Endothelial cell of umbilical vein (primary cell): ENCODE data around the gene NMT2. TPM values are rescaled to one million over a fixed set of nuclear protein-coding genes. Genes with fewer than 3 reads are reported as not detected.

ENCODE experiments used
- BruUV-seq: library from RNA; stranded (reverse); fragments of 400-500 nt; replicated peaks from 2 replicates; lab custom pipeline; 2021; lab: Mats Ljungman, UMichigan
- CTCF ChIA-PET: fragments of 300-600, 350-600 bp; sonication (Branson Sonifier 250); formaldehyde crosslinking; loops from one replicate; lab custom pipeline; 2021; ENCODE audit warnings: antibody characterized with exemption, inconsistent platforms; lab: Charles Lee
- POLR2A ChIA-PET: fragments of 300-600, 350-600 bp; sonication (Branson Sonifier 250); formaldehyde crosslinking; loops from one replicate; lab custom pipeline; 2021; ENCODE audit warnings: antibody characterized with exemption, inconsistent platforms; lab: Charles Lee
- DNase-seq: peaks from one replicate; pipeline ENCODE4 v3.0.0-alpha.2; 2011; ENCODE audit warnings: low read depth, low spot score
- FAIRE-seq: peaks from 2 replicates; lab custom pipeline; 2011; peaks lifted over from hg19 to GRCh38; lab: Jason Lieb, UNC
- H2AFZ ChIP-seq: 2 replicates; pipeline ENCODE4 v1.6.0; 2012; ENCODE audit warnings: low read depth, low read length, control low read depth, inconsistent platforms
- H3K27ac ChIP-seq: 2 replicates; pipeline ENCODE4 v1.5.1; 2011; ENCODE audit warnings: low read depth, mild to moderate bottlenecking, control low read depth, low read length, moderate library complexity; ENCODE audit not compliant: insufficient read depth
- H3K27me3 ChIP-seq, 2 experiments: 2 replicates each; pipeline versions ENCODE4 v1.6.0 to v1.6.1; 2011; ENCODE audit warnings: low read length in 2 of 2, mixed read lengths in 1 of 2; ENCODE audit not compliant: control insufficient read depth in 2 of 2, insufficient read depth in 2 of 2
- H3K36me3 ChIP-seq, 2 experiments: 2 replicates in 1 of 2; 3 replicates in 1 of 2; pipeline ENCODE4 v1.5.1; 2011; ENCODE audit warnings: low read length in 2 of 2, mild to moderate bottlenecking in 1 of 2, moderate library complexity in 1 of 2; ENCODE audit not compliant: control insufficient read depth in 2 of 2, insufficient read depth in 2 of 2; ENCODE audit errors: extremely low read depth in 1 of 2
- H3K4me1 ChIP-seq: 3 replicates; pipeline ENCODE4 v1.5.1; 2011; ENCODE audit warnings: mild to moderate bottlenecking, low read length; ENCODE audit not compliant: control insufficient read depth, insufficient read depth; ENCODE audit errors: extremely low read depth
- H3K4me2 ChIP-seq: 2 replicates; pipeline ENCODE4 v1.6.1; 2011; ENCODE audit warnings: low read length, control low read depth, mixed read lengths; ENCODE audit not compliant: insufficient read depth
- H3K4me3 ChIP-seq, 3 experiments: fragments of 200-600 bp in 1 of 3; sonication (generic), shearing (Covaris generic) in 1 of 3; replicated peaks in 1 of 3; 2 replicates each; pipeline ENCODE4 v1.5.1; 2011 to 2016; ENCODE audit warnings: control low read depth in 3 of 3, low read length in 3 of 3, mild to moderate bottlenecking in 2 of 3, inconsistent platforms in 1 of 3, low read depth in 1 of 3, moderate library complexity in 1 of 3; ENCODE audit not compliant: insufficient read depth in 1 of 3
- H3K79me2 ChIP-seq: 2 replicates; pipeline ENCODE4 v1.6.0; 2012; ENCODE audit warnings: low read length, inconsistent platforms; ENCODE audit not compliant: control insufficient read depth, insufficient read depth
- H3K9ac ChIP-seq: replicated peaks from 2 replicates; pipeline ENCODE3; 2011; ENCODE audit warnings: low read length, control low read depth; ENCODE audit not compliant: insufficient read depth; ENCODE audit errors: extremely low read depth
- H3K9me1 ChIP-seq: replicated peaks from 3 replicates; pipeline ENCODE4 v1.6.0; 2011; ENCODE audit warnings: mild to moderate bottlenecking, low read length; ENCODE audit not compliant: control insufficient read depth, insufficient read depth; ENCODE audit errors: extremely low read depth
- H3K9me3 ChIP-seq: replicated peaks from 2 replicates; pipeline ENCODE4 v1.5.1; 2012; ENCODE audit warnings: low read length, inconsistent platforms; ENCODE audit not compliant: control insufficient read depth, insufficient read depth
- H4K20me1 ChIP-seq: replicated peaks from 2 replicates; pipeline ENCODE3; 2011; ENCODE audit warnings: mild to moderate bottlenecking, low read length; ENCODE audit not compliant: control insufficient read depth, insufficient read depth; ENCODE audit errors: extremely low read depth
- CTCF ChIP-seq, 2 donors: IDR thresholded peaks; 1 replicate in 1 of 2; 2 replicates in 1 of 2; pipeline ENCODE4 v1.5.1; 2011; ENCODE audit warnings: low read length in 2 of 2, mild to moderate bottlenecking in 2 of 2, moderate library complexity in 2 of 2, control low read depth in 1 of 2, inconsistent platforms in 1 of 2, low read depth in 1 of 2; ENCODE audit not compliant: insufficient read depth in 1 of 2; ENCODE audit errors: extremely low read depth in 1 of 2
- EZH2 ChIP-seq: IDR thresholded peaks from 2 replicates; pipeline ENCODE4 v1.6.1; 2012; ENCODE audit warnings: borderline replicate concordance, low read depth, mild to moderate bottlenecking, moderate library complexity, low read length, inconsistent platforms; ENCODE audit not compliant: severe bottlenecking
- FOS ChIP-seq: IDR thresholded peaks from 2 replicates; pipeline ENCODE4 v1.6.1; 2011; ENCODE audit warnings: mild to moderate bottlenecking, low read length, moderate library complexity, borderline replicate concordance; ENCODE audit not compliant: insufficient read depth
- JUN ChIP-seq: IDR thresholded peaks from 2 replicates; pipeline ENCODE4 v1.6.1; 2011; ENCODE audit warnings: borderline replicate concordance, low read depth; ENCODE audit not compliant: insufficient read length, insufficient read depth
- MYC ChIP-seq: IDR thresholded peaks from one replicate; pipeline ENCODE4 v1.6.1; 2011; ENCODE audit warnings: mild to moderate bottlenecking, low read depth, low read length
- POLR2A ChIP-seq: IDR thresholded peaks from 2 replicates; pipeline ENCODE4 v1.6.1; 2012; ENCODE audit warnings: low read depth, mild to moderate bottlenecking, control low read depth, low read length
- dilution Hi-C: fragments of 300-500 bp; cut with MboI; formaldehyde crosslinking; loops from one replicate; pipeline ENCODE4 v1.15.0; 2019; ENCODE audit warnings: low sequenced_read_pairs; ENCODE audit not compliant: extremely low pct_ligation_motif_present
- intact Hi-C: fragments of 100-400 bp; cut with micrococcal nuclease; formaldehyde crosslinking; loops from one replicate; pipeline ENCODE4 v1.10.0; 2022
- polyA plus RNA-seq, 4 experiments: library from polyadenylated mRNA; depleted of rRNA in 3 of 4; stranded (reverse) in 3 of 4; unstranded in 1 of 4; fragments of >200 nt; gene quantifications; 2 replicates each; pipeline versions ENCODE4 v1.2.1 to v1.2.3, GENCODE V29; 2011 to 2012; ENCODE audit warnings: missing spikeins in 1 of 4
- total RNA-seq: library from RNA; stranded (reverse); gene quantifications from 2 replicates; pipeline ENCODE4 v1.2.3, GENCODE V29; 2021
- TF ChIP-seq, protein P1 (sequence below): IDR thresholded peaks from 2 replicates; pipeline ENCODE4 v1.6.1; 2011; ENCODE audit not compliant: insufficient read depth, insufficient read length

NMT2 gene
- total and polyA plus RNA-seq, 2 donors (not counting 3 experiments of a cell fraction or from before 2014, with no cell fraction given) = 39.0 to 109 TPM

DNA sequence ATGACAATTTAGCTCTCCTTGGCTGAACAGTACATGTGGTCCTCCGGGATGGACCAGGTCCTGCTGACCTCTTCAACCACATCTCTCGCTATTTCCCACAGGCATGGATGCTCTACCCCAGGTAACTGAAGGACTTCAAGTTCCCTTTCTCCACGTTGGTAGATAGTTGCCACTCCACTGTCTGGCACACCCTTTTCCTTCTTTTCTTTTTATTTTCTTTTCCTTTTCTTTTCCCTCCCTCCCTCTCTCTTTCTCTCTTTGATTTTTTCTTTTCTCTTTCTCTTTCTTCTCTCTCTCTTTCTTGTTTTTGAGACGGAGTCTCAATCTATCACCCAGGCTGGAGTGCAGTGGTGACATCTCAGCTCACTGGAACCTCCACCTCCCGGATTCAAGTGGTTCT is 77.1 kb downstream of the NMT2 start:
- no TSS peak for BruUV-seq
- H3K4me3 ChIP-seq = no peak overlapping the region
- no peaks in the 10 kb centered on the region for H3K9me3 ChIP-seq
- H3K79me2 ChIP-seq = no peaks in the 10 kb centered on the region
- H3K27me3 ChIP-seq = no peaks in the 10 kb centered on the region
- no peak overlapping the region for H3K27ac ChIP-seq
- intact Hi-C loops = no loop called here
- H3K9ac ChIP-seq = no peak overlapping the region
- DNase-seq (no peak), FAIRE-seq (no peak)
- H3K4me2 ChIP-seq = no peak overlapping the region
- CTCF ChIA-PET = no interaction called here
- TF ChIP-seq, protein P1, sequence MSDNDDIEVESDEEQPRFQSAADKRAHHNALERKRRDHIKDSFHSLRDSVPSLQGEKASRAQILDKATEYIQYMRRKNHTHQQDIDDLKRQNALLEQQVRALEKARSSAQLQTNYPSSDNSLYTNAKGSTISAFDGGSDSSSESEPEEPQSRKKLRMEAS = no peak
- no peak for TF ChIP-seq POLR2A
- TF ChIP-seq EZH2 = no peak
- no peak for TF ChIP-seq CTCF (IDR thresholded peaks at IDR 0.05; ENCODE audit: extremely low read depth in 1 of 2, insufficient read depth in 1 of 2, low read depth in 1 of 2, low read length in 2 of 2)
- TF ChIP-seq JUN = no peak
- no peak for TF ChIP-seq FOS
- no peak for TF ChIP-seq MYC
- no peaks in the 10 kb centered on the region for H3K9me1 ChIP-seq
- H4K20me1 ChIP-seq = no peaks in the 10 kb centered on the region
- no peaks in the 10 kb centered on the region for H3K36me3 ChIP-seq
- peaks cover 3% of the 10 kb centered on the region for H3K4me1 ChIP-seq
- POLR2A ChIA-PET = no interaction called here
- dilution Hi-C loops = no loop called here
- no peak overlapping the region for H2AFZ ChIP-seq
